GM23338 (cell line): ENCODE data around the gene CD3G. TPM values are rescaled to one million over a fixed set of nuclear protein-coding genes. Genes with fewer than 3 reads are reported as not detected.

ENCODE experiments used
- ATAC-seq: fragments of 200-7000 bp; cut with Tn5 transposase; 3 replicates; pipeline ENCODE4 v1.9.1; 2020
- DNase-seq: peaks from one replicate; pipeline ENCODE4 v3.0.0-alpha.2; 2015; ENCODE audit warnings: low spot score
- H2AFZ ChIP-seq: fragments of 200-600 bp; sonication (generic); 2 replicates; pipeline ENCODE4 v1.8.0; 2016; ENCODE audit warnings: antibody characterized with exemption, mild to moderate bottlenecking, moderate library complexity
- H3F3A ChIP-seq: fragments of 200-600 bp; sonication (generic); replicated peaks from 2 replicates; pipeline ENCODE4 v1.8.0; 2017; ENCODE audit warnings: antibody characterized with exemption, mixed run types, low read depth
- H3K27ac ChIP-seq: fragments of 200-600 bp; sonication (generic); 2 replicates; pipeline ENCODE4 v1.6.1; 2016; ENCODE audit warnings: low read depth
- H3K27me3 ChIP-seq: fragments of 200-600 bp; sonication (generic); 2 replicates; pipeline ENCODE4 v1.8.0; 2016; ENCODE audit warnings: mild to moderate bottlenecking, mixed run types, moderate library complexity; ENCODE audit not compliant: insufficient read depth
- H3K36me3 ChIP-seq: fragments of 200-600 bp; sonication (generic); 2 replicates; pipeline ENCODE4 v1.8.0; 2016; ENCODE audit warnings: mild to moderate bottlenecking; ENCODE audit not compliant: insufficient read depth
- H3K4me1 ChIP-seq: fragments of 200-600 bp; sonication (generic); 2 replicates; pipeline ENCODE4 v1.8.0; 2016; ENCODE audit warnings: mild to moderate bottlenecking, moderate library complexity; ENCODE audit not compliant: insufficient read depth
- H3K4me2 ChIP-seq: fragments of 200-600 bp; sonication (generic); 2 replicates; pipeline ENCODE4 v1.7.1; 2017; ENCODE audit warnings: mixed run types
- H3K4me3 ChIP-seq: fragments of 200-600 bp; sonication (generic); 2 replicates; pipeline ENCODE4 v1.6.1; 2016; ENCODE audit warnings: mixed run types
- H3K79me2 ChIP-seq: fragments of 200-600 bp; sonication (generic); replicated peaks from 2 replicates; pipeline ENCODE4 v1.8.0; 2017; ENCODE audit warnings: mild to moderate bottlenecking; ENCODE audit not compliant: insufficient read depth
- H3K9me2 ChIP-seq: fragments of 200-600 bp; sonication (generic); 2 replicates; pipeline ENCODE4 v1.8.0; 2017; ENCODE audit not compliant: insufficient read depth
- H4K20me1 ChIP-seq: fragments of 200-600 bp; sonication (generic); replicated peaks from 2 replicates; pipeline ENCODE4 v1.8.0; 2017; ENCODE audit warnings: mild to moderate bottlenecking; ENCODE audit not compliant: insufficient read depth
- H3K27ac Mint-ChIP-seq: 2 replicates; pipeline ENCODE4 v1.8.0; 2020; ENCODE audit warnings: inconsistent platforms, mild to moderate bottlenecking, moderate library complexity, mixed read lengths
- H3K27me3 Mint-ChIP-seq: 3 replicates; pipeline ENCODE4 v1.8.0; 2022; ENCODE audit warnings: low read depth, mild to moderate bottlenecking, moderate library complexity, mixed read lengths, inconsistent platforms; ENCODE audit not compliant: insufficient read depth, poor library complexity
- H3K36me3 Mint-ChIP-seq: 3 replicates; pipeline ENCODE4 v1.8.0; 2021; ENCODE audit warnings: low read depth, mild to moderate bottlenecking, inconsistent platforms, moderate library complexity, mixed read lengths
- H3K4me1 Mint-ChIP-seq: 3 replicates; pipeline ENCODE4 v1.8.0; 2020; ENCODE audit warnings: mild to moderate bottlenecking, inconsistent platforms, mixed read lengths
- H3K4me3 Mint-ChIP-seq: 3 replicates; pipeline ENCODE4 v1.8.0; 2021; ENCODE audit warnings: moderate library complexity, mild to moderate bottlenecking, inconsistent platforms, mixed read lengths
- H3K9me3 Mint-ChIP-seq: 3 replicates; pipeline ENCODE4 v1.8.0; 2020; ENCODE audit warnings: moderate library complexity, mild to moderate bottlenecking, inconsistent platforms, mixed read lengths
- CREB1 ChIP-seq: fragments of 250-450 bp; sonication (Bioruptor Pico); IDR thresholded peaks from 2 replicates; pipeline ENCODE4 v1.5.0; 2020; ENCODE audit warnings: low read depth, mild to moderate bottlenecking, moderate library complexity
- EZH2 ChIP-seq: fragments of 200-600 bp; sonication (generic); IDR thresholded peaks from one replicate; pipeline ENCODE4 v1.8.0; 2017; ENCODE audit warnings: antibody characterized with exemption, mild to moderate bottlenecking, low read depth; ENCODE audit not compliant: unreplicated experiment
- EZH2phosphoT487 ChIP-seq: fragments of 200-600 bp; sonication (generic); IDR thresholded peaks from one replicate; pipeline ENCODE4 v1.8.1; 2018; ENCODE audit warnings: antibody characterized with exemption; ENCODE audit not compliant: unreplicated experiment
- JUNB ChIP-seq: IDR thresholded peaks from one replicate; pipeline ENCODE4 v1.6.1; 2016; ENCODE audit warnings: antibody characterized with exemption; ENCODE audit not compliant: unreplicated experiment
- NANOG ChIP-seq: IDR thresholded peaks from 2 replicates; pipeline ENCODE4 v1.6.1; 2016; ENCODE audit warnings: antibody characterized with exemption, borderline replicate concordance
- POLR2AphosphoS5 ChIP-seq: IDR thresholded peaks from 2 replicates; pipeline ENCODE4 v1.6.1; 2016; ENCODE audit warnings: antibody characterized with exemption, low read depth
- STAT1 ChIP-seq: IDR thresholded peaks from one replicate; pipeline ENCODE4 v1.6.1; 2016; ENCODE audit warnings: antibody characterized with exemption; ENCODE audit not compliant: unreplicated experiment
- ZNF114 ChIP-seq: fragments of 250-450 bp; sonication (Bioruptor Pico); IDR thresholded peaks from 2 replicates; pipeline ENCODE4 v1.5.0; 2020; ENCODE audit warnings: mild to moderate bottlenecking, moderate library complexity
- ZNF331 ChIP-seq: fragments of 250-450 bp; sonication (Bioruptor Pico); IDR thresholded peaks from 2 replicates; pipeline ENCODE4 v1.5.0; 2020; ENCODE audit warnings: low read depth, mild to moderate bottlenecking, moderate library complexity
- polyA plus RNA-seq: library from polyadenylated mRNA; unstranded; fragments of >200 nt; fragmentation: Nextera tagmentation; extraction: Ambion mirVana; gene quantifications from 2 replicates; pipeline ENCODE4 v1.2.1, GENCODE V29; 2016
- total RNA-seq: library from RNA; depleted of rRNA; stranded (reverse); fragments of >200 nt; shearing (Covaris generic); gene quantifications from 2 replicates; pipeline ENCODE4 v1.2.3, GENCODE V29; 2014
- TF ChIP-seq, protein P1 (sequence below): fragments of 250-450 bp; sonication (Bioruptor Pico); IDR thresholded peaks from 2 replicates; pipeline ENCODE4 v1.5.0; 2020; ENCODE audit warnings: mild to moderate bottlenecking, moderate library complexity
- TF ChIP-seq, protein P2 (sequence below): IDR thresholded peaks from 2 replicates; pipeline ENCODE4 v1.6.1; 2016; ENCODE audit warnings: antibody characterized with exemption
- TF ChIP-seq, protein P3 (sequence below), 2 experiments: fragments of 200-600 bp in 1 of 2; sonication (generic) in 1 of 2; conservative IDR thresholded peaks; 2 replicates each; pipeline versions ENCODE4 v1.5.1 to v1.6.1; 2016 to 2017; ENCODE audit warnings: antibody characterized with exemption in 2 of 2, low read depth in 2 of 2, mild to moderate bottlenecking in 2 of 2, moderate library complexity in 1 of 2
- TF ChIP-seq, protein P4 (sequence below): IDR thresholded peaks from one replicate; pipeline ENCODE4 v1.6.1; 2018; ENCODE audit warnings: antibody characterized with exemption; ENCODE audit not compliant: unreplicated experiment

CD3G gene
- total and polyA plus RNA-seq, 2 experiments from 2014 or later = not detected

DNA sequence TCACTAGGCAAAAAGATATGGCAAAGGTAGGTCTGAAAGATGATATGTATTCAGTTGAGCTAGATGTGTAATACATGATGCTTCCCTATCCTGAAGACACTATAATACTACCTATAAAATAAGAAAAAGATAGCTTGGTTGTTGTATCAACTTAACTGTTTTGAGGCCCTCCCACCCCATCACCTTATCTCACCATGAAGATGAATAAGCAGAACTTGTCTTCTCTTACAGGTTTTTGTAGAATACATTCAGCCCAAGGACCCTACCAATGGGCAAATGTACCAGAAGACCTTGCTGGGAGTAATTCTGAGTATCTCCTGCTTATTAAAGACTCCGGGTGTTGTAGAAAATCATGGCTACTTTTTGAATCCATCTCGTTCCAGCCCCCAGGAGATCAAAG lies 29.1 kb downstream of the CD3G start:
- DNase-seq = no peak
- Mint-ChIP-seq H3K27me3 (peaks cover 3% of the 10 kb centered on the region), H3K4me1 (peaks cover 2% of the 10 kb centered on the region; the same call in 2 of the 3 replicates), H3K27ac (no peak overlapping the region), H3K9me3 (no peaks in the 10 kb centered on the region), H3K36me3 (peaks cover 79% of the 10 kb centered on the region), H3K4me3 (no peak overlapping the region)
- Histone ChIP-seq H3K79me2 (no peaks in the 10 kb centered on the region), H2AFZ (no peak overlapping the region), H3K4me3 (no peak overlapping the region), H3K27me3 (no peaks in the 10 kb centered on the region), H4K20me1 (peaks cover 3% of the 10 kb centered on the region; the same call in 1 of the 2 replicates), H3K9me2 (no peaks in the 10 kb centered on the region), H3F3A (no peaks in the 10 kb centered on the region), H3K4me2 (no peak overlapping the region), H3K27ac (no peak overlapping the region), H3K4me1 (no peaks in the 10 kb centered on the region), H3K36me3 (peaks cover 44% of the 10 kb centered on the region)
- ATAC-seq = no peak
- no peak for TF ChIP-seq JUNB
- no peak for TF ChIP-seq CREB1 (CRISPR knock-in tag)
- TF ChIP-seq, protein P1, sequence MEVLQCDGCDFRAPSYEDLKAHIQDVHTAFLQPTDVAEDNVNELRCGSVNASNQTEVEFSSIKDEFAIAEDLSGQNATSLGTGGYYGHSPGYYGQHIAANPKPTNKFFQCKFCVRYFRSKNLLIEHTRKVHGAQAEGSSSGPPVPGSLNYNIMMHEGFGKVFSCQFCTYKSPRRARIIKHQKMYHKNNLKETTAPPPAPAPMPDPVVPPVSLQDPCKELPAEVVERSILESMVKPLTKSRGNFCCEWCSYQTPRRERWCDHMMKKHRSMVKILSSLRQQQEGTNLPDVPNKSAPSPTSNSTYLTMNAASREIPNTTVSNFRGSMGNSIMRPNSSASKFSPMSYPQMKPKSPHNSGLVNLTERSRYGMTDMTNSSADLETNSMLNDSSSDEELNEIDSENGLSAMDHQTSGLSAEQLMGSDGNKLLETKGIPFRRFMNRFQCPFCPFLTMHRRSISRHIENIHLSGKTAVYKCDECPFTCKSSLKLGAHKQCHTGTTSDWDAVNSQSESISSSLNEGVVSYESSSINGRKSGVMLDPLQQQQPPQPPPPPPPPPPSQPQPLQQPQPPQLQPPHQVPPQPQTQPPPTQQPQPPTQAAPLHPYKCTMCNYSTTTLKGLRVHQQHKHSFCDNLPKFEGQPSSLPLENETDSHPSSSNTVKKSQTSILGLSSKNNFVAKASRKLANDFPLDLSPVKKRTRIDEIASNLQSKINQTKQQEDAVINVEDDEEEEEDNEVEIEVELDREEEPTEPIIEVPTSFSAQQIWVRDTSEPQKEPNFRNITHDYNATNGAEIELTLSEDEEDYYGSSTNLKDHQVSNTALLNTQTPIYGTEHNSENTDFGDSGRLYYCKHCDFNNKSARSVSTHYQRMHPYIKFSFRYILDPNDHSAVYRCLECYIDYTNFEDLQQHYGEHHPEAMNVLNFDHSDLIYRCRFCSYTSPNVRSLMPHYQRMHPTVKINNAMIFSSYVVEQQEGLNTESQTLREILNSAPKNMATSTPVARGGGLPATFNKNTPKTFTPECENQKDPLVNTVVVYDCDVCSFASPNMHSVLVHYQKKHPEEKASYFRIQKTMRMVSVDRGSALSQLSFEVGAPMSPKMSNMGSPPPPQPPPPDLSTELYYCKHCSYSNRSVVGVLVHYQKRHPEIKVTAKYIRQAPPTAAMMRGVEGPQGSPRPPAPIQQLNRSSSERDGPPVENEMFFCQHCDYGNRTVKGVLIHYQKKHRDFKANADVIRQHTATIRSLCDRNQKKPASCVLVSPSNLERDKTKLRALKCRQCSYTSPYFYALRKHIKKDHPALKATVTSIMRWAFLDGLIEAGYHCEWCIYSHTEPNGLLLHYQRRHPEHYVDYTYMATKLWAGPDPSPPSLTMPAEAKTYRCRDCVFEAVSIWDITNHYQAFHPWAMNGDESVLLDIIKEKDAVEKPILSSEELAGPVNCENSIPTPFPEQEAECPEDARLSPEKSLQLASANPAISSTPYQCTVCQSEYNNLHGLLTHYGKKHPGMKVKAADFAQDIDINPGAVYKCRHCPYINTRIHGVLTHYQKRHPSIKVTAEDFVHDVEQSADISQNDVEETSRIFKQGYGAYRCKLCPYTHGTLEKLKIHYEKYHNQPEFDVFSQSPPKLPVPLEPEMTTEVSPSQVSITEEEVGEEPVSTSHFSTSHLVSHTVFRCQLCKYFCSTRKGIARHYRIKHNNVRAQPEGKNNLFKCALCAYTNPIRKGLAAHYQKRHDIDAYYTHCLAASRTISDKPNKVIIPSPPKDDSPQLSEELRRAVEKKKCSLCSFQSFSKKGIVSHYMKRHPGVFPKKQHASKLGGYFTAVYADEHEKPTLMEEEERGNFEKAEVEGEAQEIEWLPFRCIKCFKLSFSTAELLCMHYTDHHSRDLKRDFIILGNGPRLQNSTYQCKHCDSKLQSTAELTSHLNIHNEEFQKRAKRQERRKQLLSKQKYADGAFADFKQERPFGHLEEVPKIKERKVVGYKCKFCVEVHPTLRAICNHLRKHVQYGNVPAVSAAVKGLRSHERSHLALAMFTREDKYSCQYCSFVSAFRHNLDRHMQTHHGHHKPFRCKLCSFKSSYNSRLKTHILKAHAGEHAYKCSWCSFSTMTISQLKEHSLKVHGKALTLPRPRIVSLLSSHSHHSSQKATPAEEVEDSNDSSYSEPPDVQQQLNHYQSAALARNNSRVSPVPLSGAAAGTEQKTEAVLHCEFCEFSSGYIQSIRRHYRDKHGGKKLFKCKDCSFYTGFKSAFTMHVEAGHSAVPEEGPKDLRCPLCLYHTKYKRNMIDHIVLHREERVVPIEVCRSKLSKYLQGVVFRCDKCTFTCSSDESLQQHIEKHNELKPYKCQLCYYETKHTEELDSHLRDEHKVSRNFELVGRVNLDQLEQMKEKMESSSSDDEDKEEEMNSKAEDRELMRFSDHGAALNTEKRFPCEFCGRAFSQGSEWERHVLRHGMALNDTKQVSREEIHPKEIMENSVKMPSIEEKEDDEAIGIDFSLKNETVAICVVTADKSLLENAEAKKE (CRISPR knock-in tag) = no peak
- TF ChIP-seq ZNF114 (CRISPR knock-in tag) = no peak
- TF ChIP-seq ZNF331 = no peak
- TF ChIP-seq, protein P2, sequence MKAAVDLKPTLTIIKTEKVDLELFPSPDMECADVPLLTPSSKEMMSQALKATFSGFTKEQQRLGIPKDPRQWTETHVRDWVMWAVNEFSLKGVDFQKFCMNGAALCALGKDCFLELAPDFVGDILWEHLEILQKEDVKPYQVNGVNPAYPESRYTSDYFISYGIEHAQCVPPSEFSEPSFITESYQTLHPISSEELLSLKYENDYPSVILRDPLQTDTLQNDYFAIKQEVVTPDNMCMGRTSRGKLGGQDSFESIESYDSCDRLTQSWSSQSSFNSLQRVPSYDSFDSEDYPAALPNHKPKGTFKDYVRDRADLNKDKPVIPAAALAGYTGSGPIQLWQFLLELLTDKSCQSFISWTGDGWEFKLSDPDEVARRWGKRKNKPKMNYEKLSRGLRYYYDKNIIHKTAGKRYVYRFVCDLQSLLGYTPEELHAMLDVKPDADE = no peak
- TF ChIP-seq POLR2AphosphoS5 = no peak
- TF ChIP-seq EZH2phosphoT487 = no peak
- no peak for TF ChIP-seq STAT1
- no peak for TF ChIP-seq EZH2
- TF ChIP-seq, protein P3, sequence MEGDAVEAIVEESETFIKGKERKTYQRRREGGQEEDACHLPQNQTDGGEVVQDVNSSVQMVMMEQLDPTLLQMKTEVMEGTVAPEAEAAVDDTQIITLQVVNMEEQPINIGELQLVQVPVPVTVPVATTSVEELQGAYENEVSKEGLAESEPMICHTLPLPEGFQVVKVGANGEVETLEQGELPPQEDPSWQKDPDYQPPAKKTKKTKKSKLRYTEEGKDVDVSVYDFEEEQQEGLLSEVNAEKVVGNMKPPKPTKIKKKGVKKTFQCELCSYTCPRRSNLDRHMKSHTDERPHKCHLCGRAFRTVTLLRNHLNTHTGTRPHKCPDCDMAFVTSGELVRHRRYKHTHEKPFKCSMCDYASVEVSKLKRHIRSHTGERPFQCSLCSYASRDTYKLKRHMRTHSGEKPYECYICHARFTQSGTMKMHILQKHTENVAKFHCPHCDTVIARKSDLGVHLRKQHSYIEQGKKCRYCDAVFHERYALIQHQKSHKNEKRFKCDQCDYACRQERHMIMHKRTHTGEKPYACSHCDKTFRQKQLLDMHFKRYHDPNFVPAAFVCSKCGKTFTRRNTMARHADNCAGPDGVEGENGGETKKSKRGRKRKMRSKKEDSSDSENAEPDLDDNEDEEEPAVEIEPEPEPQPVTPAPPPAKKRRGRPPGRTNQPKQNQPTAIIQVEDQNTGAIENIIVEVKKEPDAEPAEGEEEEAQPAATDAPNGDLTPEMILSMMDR (conservative IDR thresholded peaks at IDR 0.05; ENCODE audit: low read depth in 2 of 2) = no peak
- TF ChIP-seq, protein P4, sequence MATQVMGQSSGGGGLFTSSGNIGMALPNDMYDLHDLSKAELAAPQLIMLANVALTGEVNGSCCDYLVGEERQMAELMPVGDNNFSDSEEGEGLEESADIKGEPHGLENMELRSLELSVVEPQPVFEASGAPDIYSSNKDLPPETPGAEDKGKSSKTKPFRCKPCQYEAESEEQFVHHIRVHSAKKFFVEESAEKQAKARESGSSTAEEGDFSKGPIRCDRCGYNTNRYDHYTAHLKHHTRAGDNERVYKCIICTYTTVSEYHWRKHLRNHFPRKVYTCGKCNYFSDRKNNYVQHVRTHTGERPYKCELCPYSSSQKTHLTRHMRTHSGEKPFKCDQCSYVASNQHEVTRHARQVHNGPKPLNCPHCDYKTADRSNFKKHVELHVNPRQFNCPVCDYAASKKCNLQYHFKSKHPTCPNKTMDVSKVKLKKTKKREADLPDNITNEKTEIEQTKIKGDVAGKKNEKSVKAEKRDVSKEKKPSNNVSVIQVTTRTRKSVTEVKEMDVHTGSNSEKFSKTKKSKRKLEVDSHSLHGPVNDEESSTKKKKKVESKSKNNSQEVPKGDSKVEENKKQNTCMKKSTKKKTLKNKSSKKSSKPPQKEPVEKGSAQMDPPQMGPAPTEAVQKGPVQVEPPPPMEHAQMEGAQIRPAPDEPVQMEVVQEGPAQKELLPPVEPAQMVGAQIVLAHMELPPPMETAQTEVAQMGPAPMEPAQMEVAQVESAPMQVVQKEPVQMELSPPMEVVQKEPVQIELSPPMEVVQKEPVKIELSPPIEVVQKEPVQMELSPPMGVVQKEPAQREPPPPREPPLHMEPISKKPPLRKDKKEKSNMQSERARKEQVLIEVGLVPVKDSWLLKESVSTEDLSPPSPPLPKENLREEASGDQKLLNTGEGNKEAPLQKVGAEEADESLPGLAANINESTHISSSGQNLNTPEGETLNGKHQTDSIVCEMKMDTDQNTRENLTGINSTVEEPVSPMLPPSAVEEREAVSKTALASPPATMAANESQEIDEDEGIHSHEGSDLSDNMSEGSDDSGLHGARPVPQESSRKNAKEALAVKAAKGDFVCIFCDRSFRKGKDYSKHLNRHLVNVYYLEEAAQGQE = no peak
- TF ChIP-seq NANOG = no peak
